GM10266 (cell line): Measurements from ENCODE around the gene CPLX1.
"Not testable (repeated sequence)": the region's sequence is repeated elsewhere in the genome, so short reads cannot be mapped to it uniquely, and the experiment has no call there.

Source experiments
- DNase-seq: peaks from one replicate; pipeline ENCODE4 v3.0.0; 2012; ENCODE audit errors: extremely low spot score
- TF ChIP-seq, protein P1 (sequence below): IDR thresholded peaks from 2 replicates; pipeline ENCODE4 v1.5.1; 2012; ENCODE audit warnings: mild to moderate bottlenecking, low read depth; ENCODE audit not compliant: control insufficient read depth, insufficient read depth; ENCODE audit errors: missing control alignments

Gene CPLX1

DNA sequence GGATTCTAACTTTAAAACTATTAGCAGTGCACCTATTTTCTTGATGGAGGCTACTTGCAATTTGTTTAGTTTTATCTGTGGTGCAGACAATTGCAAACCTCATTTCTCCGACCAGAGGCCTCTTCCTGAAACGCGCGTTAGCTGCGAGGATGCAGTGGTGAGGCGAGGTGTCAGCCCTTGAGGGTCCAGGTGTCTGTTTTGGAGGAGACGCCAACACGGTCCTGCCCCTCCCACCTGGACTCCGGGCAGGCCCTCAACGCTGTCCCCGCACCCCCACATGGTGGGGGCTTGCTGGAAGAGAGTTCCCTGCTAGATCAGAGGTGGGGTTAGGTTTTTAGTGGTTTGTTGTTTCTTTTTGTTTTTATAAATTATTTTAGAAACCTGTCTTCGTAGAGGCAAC is 85.9 kb downstream of the CPLX1 start:
- no peak for DNase-seq
- TF ChIP-seq, protein P1, sequence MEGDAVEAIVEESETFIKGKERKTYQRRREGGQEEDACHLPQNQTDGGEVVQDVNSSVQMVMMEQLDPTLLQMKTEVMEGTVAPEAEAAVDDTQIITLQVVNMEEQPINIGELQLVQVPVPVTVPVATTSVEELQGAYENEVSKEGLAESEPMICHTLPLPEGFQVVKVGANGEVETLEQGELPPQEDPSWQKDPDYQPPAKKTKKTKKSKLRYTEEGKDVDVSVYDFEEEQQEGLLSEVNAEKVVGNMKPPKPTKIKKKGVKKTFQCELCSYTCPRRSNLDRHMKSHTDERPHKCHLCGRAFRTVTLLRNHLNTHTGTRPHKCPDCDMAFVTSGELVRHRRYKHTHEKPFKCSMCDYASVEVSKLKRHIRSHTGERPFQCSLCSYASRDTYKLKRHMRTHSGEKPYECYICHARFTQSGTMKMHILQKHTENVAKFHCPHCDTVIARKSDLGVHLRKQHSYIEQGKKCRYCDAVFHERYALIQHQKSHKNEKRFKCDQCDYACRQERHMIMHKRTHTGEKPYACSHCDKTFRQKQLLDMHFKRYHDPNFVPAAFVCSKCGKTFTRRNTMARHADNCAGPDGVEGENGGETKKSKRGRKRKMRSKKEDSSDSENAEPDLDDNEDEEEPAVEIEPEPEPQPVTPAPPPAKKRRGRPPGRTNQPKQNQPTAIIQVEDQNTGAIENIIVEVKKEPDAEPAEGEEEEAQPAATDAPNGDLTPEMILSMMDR = no peak

DNA sequence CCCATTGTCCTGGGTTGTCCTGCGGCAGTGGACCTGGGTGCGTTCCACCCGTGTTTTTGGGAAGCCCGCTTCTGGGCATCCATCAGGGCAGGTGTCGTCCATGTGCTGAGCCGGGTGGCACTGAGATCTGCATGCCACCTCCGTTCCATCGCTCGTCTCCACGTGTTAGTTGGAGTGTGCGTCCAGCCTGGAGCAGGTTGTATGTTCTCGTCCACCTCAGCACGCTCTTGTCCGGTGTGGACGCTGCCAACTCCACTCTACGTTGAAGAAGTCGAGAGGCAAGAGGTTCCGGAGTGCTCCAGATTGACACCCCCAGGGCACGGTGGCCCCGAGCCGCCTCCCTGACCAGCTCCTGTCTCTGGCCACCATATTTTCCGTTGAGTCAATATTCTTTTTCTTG is 86.4 kb downstream of the CPLX1 start:
- TF ChIP-seq, protein P1 = no peak
- no peak for DNase-seq

DNA sequence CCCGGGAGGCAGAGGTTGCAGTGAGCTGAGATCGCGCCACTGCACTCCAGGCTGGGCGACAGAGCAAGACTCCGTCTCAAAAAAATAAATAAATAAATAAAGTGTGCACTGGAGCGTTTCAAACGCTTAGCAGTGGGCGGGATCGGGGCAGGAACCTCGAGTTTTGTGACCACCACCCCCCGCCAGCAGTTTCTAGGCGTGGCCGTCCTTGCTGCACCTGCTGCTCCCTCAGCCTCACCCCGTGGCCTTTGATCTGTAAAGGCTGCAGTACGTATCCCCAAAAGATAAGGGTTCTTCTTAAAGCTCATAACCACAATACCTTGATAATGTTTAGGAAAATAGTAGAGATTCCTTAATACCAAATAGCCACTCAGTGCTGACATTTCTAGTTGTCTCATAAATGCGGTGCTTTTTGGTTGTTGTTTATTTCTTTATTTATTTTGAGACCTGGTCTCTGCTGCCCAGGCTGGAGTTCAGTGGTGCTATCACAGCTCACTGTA is 87.1 kb downstream of the CPLX1 start:
- TF ChIP-seq, protein P1 = no peak

DNA sequence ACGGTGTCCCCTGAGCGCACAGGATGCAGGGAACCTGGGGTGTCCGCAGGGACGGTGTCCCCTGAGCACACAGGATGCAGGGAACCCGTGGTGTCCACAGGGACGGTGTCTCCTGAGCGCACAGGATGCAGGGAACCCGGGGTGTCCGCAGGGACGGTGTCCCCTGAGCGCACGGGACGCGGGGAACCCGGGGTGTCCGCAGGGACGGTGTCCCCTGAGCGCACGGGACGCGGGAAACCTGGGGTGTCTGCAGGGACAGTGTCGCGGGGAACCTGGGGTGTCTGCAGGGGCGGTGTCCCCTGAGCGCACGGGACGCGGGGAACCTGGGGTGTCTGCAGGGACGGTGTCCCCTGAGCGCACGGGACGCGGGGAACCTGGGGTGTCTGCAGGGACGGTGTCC is 89.4 kb downstream of the CPLX1 start:
- not testable (repeated sequence) for DNase-seq

More for the DNA sequence above, 87.1 kb downstream of the CPLX1 start:
- no peak for DNase-seq

DNA sequence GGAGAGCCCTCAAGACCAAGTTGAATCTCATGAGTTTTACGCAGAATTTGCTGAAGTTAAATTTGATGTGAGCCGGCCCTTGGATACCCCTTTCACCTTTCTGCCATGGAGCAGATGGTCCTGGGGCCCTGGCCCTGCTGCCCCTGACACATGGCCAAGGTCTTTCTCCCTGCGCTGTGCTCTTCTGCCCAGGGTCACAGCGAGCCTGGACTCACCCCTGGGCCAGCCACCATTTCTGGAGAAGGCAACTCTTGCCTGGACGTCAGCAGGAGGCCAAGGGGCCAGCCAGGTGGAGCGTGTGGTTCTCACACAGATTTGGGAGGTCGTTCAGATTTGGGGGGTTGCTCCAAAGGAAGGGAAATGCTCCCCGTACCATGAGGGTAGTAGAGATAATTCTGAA is 90.3 kb downstream of the CPLX1 start:
- no peak for DNase-seq
- TF ChIP-seq, protein P1 = no peak
